Prostate gland (tissue), 2 donors: Measurements from ENCODE around the gene INSR. TPM values are rescaled to one million over a fixed set of nuclear protein-coding genes. Genes with fewer than 3 reads are reported as not detected.
"Not testable (repeated sequence)": the region's sequence is repeated elsewhere in the genome, so short reads cannot be mapped to it uniquely, and the experiment has no call there.

Experiments used
- DNase-seq: peaks from one replicate; pipeline ENCODE4 v3.0.0-alpha.2; 2019; ENCODE audit warnings: low spot score
- H3K27ac ChIP-seq, 2 donors: fragments of 200-600 bp; sonication (generic); 2 replicates each; pipeline ENCODE4 v1.5.1; 2017 to 2019
- H3K27me3 ChIP-seq: fragments of 200-600 bp; sonication (generic); replicated peaks from 2 replicates; pipeline ENCODE4 v1.5.1; 2019; ENCODE audit not compliant: insufficient read depth
- H3K36me3 ChIP-seq, 2 donors: fragments of 200-600 bp; sonication (generic); 1 replicate in 1 of 2; 2 replicates in 1 of 2; pipeline versions ENCODE4 v1.5.1 to v1.8.1; 2017 to 2019
- H3K4me1 ChIP-seq: fragments of 200-600 bp; sonication (generic); replicated peaks from 2 replicates; pipeline ENCODE4 v1.5.1; 2019
- H3K4me3 ChIP-seq, 2 donors: fragments of 200-600 bp; sonication (generic); 2 replicates each; pipeline ENCODE4 v1.5.1; 2017 to 2019
- H3K9me3 ChIP-seq: fragments of 200-600 bp; sonication (generic); 2 replicates; pipeline ENCODE4 v1.5.1; 2017
- CTCF ChIP-seq, 4 experiments: fragments of 200-600 bp in 2 of 4; fragments of 450-650 bp in 2 of 4; sonication (generic) in 2 of 4; IDR thresholded peaks; 1 replicate in 3 of 4; 2 replicates in 1 of 4; pipeline ENCODE4 v1.5.1; 2016 to 2019; ENCODE audit warnings: antibody characterized with exemption in 4 of 4, mild to moderate bottlenecking in 2 of 4, moderate library complexity in 2 of 4
- POLR2A ChIP-seq: fragments of 450-650 bp; IDR thresholded peaks from one replicate; pipeline ENCODE4 v1.6.1; 2016; ENCODE audit warnings: antibody characterized with exemption, mild to moderate bottlenecking
- POLR2AphosphoS5 ChIP-seq: sonication (generic); formaldehyde crosslinking; IDR thresholded peaks from one replicate; pipeline ENCODE4 v1.6.1; 2017; ENCODE audit warnings: antibody characterized with exemption
- WGBS: methylation state at CpG from one replicate; pipeline ENCODE4 v1.1.5; 2018; 5-methylcytosine and 5-hydroxymethylcytosine counted together
- intact Hi-C: fragments of 100-400 bp; cut with DNase I; formaldehyde crosslinking; loops from one replicate; pipeline ENCODE4 v1.14.2; 2022
- total RNA-seq, 2 donors: library from RNA; depleted of rRNA; stranded (reverse); fragments of >200 nt; gene quantifications; one replicate each; pipeline ENCODE4 v1.1.0, GENCODE V29; 2016

INSR gene
- total RNA-seq, 2 donors from 2014 or later, result 51.2 to 124 TPM

GRCh38 chr19:7153022-7153421 lies 141.2 kb downstream of the INSR start:
- WGBS, result 66% methylated on average over 5 of the region's 5 CpGs
- no peaks in the 10 kb centered on the region for H3K27me3 ChIP-seq
- H3K27ac ChIP-seq, result no peak overlapping the region
- H3K4me1 ChIP-seq, result no peaks in the 10 kb centered on the region
- TF ChIP-seq CTCF (IDR thresholded peaks at IDR 0.05), result no peak
- no peak for TF ChIP-seq POLR2AphosphoS5
- TF ChIP-seq POLR2A, result no peak
- intact Hi-C loops, result no loop called here
- no peaks in the 10 kb centered on the region for H3K9me3 ChIP-seq
- DNase-seq, result no peak
- no peaks in the 10 kb centered on the region for H3K36me3 ChIP-seq
- no peak overlapping the region for H3K4me3 ChIP-seq

GRCh38 chr19:7152568-7152967 lies 141.6 kb downstream of the INSR start:
- WGBS, result 60% methylated on average over 13 of the region's 13 CpGs
- no peak for DNase-seq
- intact Hi-C loops, result no loop called here
- Histone ChIP-seq H3K27me3 (no peaks in the 10 kb centered on the region), H3K9me3 (no peaks in the 10 kb centered on the region), H3K4me3 (no peak overlapping the region), H3K4me1 (no peaks in the 10 kb centered on the region), H3K27ac (no peak overlapping the region), H3K36me3 (no peaks in the 10 kb centered on the region)
- no peak for TF ChIP-seq POLR2A
- TF ChIP-seq POLR2AphosphoS5, result no peak
- TF ChIP-seq CTCF (IDR thresholded peaks at IDR 0.05), result no peak

GRCh38 chr19:7149956-7150705 lies 144.1 kb downstream of the INSR start:
- no peaks in the 10 kb centered on the region for H3K4me1 ChIP-seq
- WGBS, result 80% methylated on average over 24 of the region's 24 CpGs
- H3K9me3 ChIP-seq, result no peaks in the 10 kb centered on the region
- no peaks in the 10 kb centered on the region for H3K36me3 ChIP-seq
- no peak for TF ChIP-seq CTCF (IDR thresholded peaks at IDR 0.05)
- TF ChIP-seq POLR2A, result no peak
- TF ChIP-seq POLR2AphosphoS5, result no peak
- no peak for DNase-seq
- H3K27me3 ChIP-seq, result no peaks in the 10 kb centered on the region
- H3K4me3 ChIP-seq, result no peak overlapping the region
- no peak overlapping the region for H3K27ac ChIP-seq
- intact Hi-C loops, result loop anchor here (5.0 kb wide), 1 partner anchor 192 kb away; no protein-coding TSS in a partner anchor

GRCh38 chr19:7147119-7147675 lies 147.0 kb downstream of the INSR start:
- not testable (repeated sequence) for H3K4me1 ChIP-seq, H3K4me3 ChIP-seq, DNase-seq, H3K27me3 ChIP-seq, H3K27ac ChIP-seq, H3K36me3 ChIP-seq, H3K9me3 ChIP-seq
- intact Hi-C loops, result loop anchor here (5.0 kb wide), 1 partner anchor 195 kb away; no protein-coding TSS in a partner anchor
- 96% methylated on average over 10 of the region's 10 CpGs for WGBS

GRCh38 chr19:7146086-7146485 lies 148.1 kb downstream of the INSR start:
- not testable (repeated sequence) for H3K27ac ChIP-seq, H3K27me3 ChIP-seq, H3K36me3 ChIP-seq, H3K4me1 ChIP-seq, H3K4me3 ChIP-seq, DNase-seq, H3K9me3 ChIP-seq
- 94% methylated on average over 5 of the region's 5 CpGs for WGBS
- intact Hi-C loops, result loop anchor here (5.0 kb wide), 1 partner anchor 196 kb away; no protein-coding TSS in a partner anchor

GRCh38 chr19:7145494-7145893 lies 148.7 kb downstream of the INSR start:
- no peak overlapping the region for H3K4me3 ChIP-seq
- no peaks in the 10 kb centered on the region for H3K27me3 ChIP-seq
- no peak overlapping the region for H3K27ac ChIP-seq
- DNase-seq, result no peak
- 65% methylated on average over 2 of the region's 2 CpGs for whole genome bisulfite sequencing
- no peaks in the 10 kb centered on the region for H3K4me1 ChIP-seq
- TF ChIP-seq CTCF (IDR thresholded peaks at IDR 0.05) (no peak), POLR2A (no peak), POLR2AphosphoS5 (no peak)
- H3K36me3 ChIP-seq, result peaks cover 3 to 8% of the 10 kb centered on the region in 2 donors
- intact Hi-C loops, result loop anchor here (5.0 kb wide), 1 partner anchor 197 kb away; no protein-coding TSS in a partner anchor
- no peaks in the 10 kb centered on the region for H3K9me3 ChIP-seq
